Adrenal gland (tissue), 5 donors: ENCODE results near the gene HYOU1.

Experiments used
- CTCF ChIP-seq, 6 experiments: fragments of 450-650 bp in 4 of 6; fragments of 200-600 bp in 2 of 6; sonication (generic) in 1 of 6; IDR thresholded peaks; 1 replicate in 5 of 6; 2 replicates in 1 of 6; pipeline versions ENCODE4 v1.5.1 to v1.8.0; 2016 to 2021; ENCODE audit warnings: antibody characterized with exemption in 6 of 6, mild to moderate bottlenecking in 2 of 6, moderate library complexity in 1 of 6
- POLR2A ChIP-seq, 2 donors: fragments of 450-650 bp; IDR thresholded peaks; one replicate each; pipeline ENCODE4 v1.6.1; 2017; ENCODE audit warnings: antibody characterized with exemption in 2 of 2, mild to moderate bottlenecking in 2 of 2, moderate library complexity in 1 of 2
- donor health status: DM: no; HTN: no; CAD: no.

- TF ChIP-seq CTCF (IDR thresholded peaks at IDR 0.05): no peak
- no peak for TF ChIP-seq POLR2A (IDR thresholded peaks at IDR 0.05)
Measured at GRCh38 chr11:119042927-119043326, 14.1 kb downstream of the HYOU1 start.
